T-helper 2 cell treated with Interferon-gamma antibody and Interleukin-4, amounts not matched to agents 100 ng/mL and 5 ng/mL, for 36 hours (primary cell): ENCODE data around the gene CLCN4. TPM values are rescaled to one million over a fixed set of nuclear protein-coding genes. Genes with fewer than 3 reads are reported as not detected.

ENCODE experiments used
- intact Hi-C: fragments of 100-400 bp; cut with micrococcal nuclease; formaldehyde crosslinking; loops from one replicate; pipeline ENCODE4 v1.15.1; 2023
- total RNA-seq: library from RNA; stranded (reverse); gene quantifications from 2 replicates; pipeline ENCODE4 v1.2.3, GENCODE V29; 2022

Gene CLCN4
- total RNA-seq: 0.05 TPM in 1 of 2 replicates, not detected in the other

DNA sequence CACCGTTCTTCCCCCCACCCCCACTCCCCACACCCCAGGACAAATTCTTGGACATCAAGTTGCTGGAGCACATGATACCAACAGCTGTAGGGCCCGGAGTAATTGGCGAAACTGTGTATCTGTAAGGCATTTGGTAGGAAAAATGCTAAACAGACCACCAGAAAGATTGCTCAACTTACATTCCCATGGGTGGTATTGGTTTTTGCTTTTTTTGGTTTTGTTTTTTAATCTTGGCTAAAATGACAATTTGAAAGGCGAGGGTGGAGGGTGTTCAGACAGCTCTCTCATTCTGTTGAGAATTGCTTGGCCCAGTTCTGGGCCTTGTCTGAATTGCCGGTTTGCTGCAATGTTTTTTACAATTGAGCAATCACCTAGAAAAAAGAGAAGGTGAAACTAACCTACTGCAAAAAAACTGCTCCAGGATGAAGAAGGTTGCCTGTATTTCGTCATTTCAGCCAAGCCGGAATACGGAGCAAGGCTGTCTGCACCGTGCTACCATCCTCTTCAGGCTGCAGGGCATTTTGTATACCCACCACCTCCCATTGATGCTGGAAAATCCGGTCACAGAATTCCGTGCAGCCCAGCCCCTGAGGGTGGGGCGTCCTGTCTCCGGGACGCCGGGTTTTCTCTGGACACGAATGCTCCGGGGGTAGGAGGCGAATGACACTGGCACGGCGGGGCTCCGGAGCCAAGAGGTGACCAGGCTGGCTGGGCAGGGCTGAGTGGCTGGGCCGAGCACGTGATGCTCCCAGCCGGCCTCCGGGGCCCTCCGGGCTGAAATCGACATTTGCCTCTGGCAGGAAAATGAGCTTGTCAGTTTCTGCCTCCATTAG is at the start of gene CLCN4:
TSS of gene CLCN4 (plus strand) at position 777 of the 833 bp plus-strand sequence. CDS start 28,058 bp downstream, outside the sequence.
- intact Hi-C loops: no loop called here

DNA sequence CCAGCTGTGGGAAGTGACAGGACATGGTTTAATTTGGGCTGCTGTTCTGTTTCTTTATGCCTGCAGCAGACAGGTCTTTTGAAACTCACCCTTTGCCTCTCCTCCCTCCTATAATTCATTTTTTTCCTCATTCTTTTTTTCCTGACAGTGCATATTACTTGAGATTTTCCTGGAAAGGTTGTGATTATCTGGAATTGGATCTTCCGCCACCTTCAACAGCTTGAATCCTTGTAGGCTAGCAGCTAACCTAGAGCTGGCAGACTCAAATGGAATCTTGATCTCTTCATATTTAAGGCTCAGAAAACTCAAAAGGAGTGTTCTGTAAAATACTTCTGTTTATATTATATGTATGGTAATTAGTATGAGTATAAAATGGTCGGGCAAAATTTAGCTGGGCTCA is 49.3 kb upstream of the CLCN4 start:
- intact Hi-C loops: loop anchor here (1.0 kb wide), 1 partner anchor 9 kb away; no protein-coding TSS in a partner anchor

DNA sequence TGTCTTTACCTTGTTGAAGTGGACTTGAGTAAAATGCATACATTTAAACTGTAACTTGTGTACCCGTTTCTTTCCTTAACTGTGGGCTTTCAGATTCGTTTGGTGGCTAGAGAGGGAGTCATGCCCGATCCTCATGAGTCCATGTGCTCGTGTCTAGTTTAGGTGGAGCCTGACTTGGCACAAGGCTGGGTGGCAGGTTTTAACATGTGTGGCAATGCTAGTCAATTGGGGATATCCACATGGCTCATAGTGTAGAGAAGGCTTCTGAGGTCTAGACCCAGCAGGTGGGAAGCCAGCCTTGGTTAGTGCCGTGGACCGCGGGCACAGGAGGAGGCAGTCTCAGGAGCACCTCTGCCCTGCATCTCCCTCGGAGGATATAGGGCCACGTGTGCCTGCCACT is 48.5 kb upstream of the CLCN4 start:
- intact Hi-C loops: no loop called here

DNA sequence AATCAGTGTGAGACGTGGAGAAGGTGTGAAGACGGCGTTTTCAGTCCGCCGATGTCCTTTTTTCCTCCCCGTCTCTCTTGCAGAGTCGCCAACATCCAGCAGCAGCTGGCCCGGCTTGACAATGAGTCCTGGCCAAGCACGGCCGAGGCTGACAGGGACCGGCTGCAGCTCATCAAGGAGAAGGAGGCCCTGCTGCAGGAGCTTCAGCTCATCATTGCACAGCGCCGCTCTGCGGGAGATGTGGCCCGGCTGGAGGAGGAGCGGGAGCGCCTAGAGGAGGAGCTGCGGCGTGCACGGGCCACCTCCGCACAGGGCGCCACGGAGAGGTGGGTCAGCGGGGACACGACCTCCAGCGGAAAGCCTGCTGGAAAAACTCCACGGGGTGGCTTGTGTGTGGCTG is 47.1 kb upstream of the CLCN4 start:
- intact Hi-C loops: loop anchor here (2.0 kb wide), 1 partner anchor 35 kb away; no protein-coding TSS in a partner anchor

DNA sequence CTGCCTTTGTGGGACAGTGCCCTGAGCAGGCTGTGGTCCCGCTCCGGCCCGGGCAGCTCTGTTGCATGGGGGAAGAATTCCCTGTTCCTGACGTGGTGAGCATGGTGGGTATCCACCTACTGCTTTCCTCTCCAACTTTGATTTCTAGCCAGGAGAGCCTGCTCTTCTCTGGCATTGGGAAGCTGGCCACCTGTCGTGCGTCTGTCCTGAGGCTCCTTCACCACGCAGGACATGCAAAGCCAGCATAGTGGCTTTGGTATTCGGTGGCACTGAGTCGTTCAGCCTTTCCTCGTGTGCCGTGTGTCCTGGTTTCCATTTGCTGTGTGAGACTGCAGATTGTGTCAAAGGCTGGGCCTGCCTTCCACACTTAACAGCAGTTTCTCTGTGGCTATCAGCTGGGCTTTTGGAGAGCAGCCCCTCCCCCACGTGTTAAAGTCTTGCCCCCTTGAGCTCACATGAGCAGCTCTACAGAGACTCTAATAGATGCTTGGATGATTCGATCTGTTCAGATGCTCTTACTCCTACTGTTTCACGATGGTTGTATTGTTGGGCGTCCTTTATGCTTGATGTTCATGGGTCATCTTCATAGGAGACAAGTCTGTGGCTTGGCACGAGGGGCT is 46.3 kb upstream of the CLCN4 start:
- intact Hi-C loops: loop anchor here (2.0 kb wide), 1 partner anchor 36 kb away; no protein-coding TSS in a partner anchor

DNA sequence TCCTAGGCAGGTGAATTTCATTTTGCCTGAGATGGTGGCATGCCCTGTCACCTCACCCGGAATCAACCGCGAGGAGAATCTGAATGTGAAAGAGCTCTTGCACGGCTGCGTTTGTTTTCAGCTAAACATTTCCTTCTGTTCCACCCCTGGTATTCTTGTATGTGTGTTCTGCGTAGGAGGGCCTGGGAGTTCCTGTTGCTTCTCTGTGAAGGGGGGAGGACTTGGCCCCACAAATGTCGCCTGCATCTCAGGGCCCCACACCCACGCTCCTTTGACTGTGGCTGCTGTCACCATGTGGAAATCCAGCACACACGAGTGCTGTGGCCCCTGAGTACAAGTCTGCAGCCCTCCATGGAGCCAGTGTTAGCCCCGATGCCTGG is 45.8 kb upstream of the CLCN4 start:
- intact Hi-C loops: loop anchor here (1.0 to 2.0 kb wide), 3 partner anchors 13 to 36 kb away; no protein-coding TSS in a partner anchor

DNA sequence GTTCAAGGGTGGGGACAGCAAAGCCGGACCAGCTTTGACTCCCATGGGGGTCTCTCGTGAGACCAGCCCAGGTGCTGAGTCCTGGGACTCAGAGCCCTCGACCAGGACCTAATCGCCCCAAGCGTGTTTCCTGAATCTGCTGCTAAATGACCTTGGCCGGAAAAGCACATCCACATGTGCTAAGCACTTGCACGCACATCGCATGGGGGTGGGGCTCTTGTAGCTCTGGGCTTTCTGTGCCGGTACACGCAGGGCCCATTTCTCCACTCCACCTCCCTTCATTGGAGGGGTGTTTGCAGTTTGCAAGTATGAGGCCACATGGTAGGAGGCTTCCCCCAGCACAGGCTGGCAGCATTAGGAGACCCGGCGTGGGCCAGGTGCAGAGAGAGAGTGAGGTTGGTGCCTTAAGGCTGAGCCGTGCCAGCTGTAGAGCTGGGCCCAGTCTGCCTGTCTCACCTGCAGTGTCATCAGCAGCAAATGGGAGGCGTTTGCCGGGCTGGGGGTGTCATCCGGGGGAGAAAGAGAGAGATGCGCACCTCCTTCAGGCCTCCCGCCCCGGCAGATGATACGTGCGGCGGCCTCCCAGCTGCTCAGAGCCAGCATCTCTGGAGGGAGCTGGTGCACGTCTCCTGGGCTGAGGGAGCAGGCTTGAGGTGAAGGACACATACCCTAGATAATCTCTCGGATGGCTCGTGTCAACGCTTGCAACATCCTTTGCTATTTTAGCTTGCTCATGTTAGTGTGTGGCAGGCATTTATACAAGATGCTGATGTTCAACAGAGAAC is 45.2 kb upstream of the CLCN4 start:
- intact Hi-C loops: loop anchor here (1.0 to 2.0 kb wide), 3 partner anchors 13 to 37 kb away; no protein-coding TSS in a partner anchor

DNA sequence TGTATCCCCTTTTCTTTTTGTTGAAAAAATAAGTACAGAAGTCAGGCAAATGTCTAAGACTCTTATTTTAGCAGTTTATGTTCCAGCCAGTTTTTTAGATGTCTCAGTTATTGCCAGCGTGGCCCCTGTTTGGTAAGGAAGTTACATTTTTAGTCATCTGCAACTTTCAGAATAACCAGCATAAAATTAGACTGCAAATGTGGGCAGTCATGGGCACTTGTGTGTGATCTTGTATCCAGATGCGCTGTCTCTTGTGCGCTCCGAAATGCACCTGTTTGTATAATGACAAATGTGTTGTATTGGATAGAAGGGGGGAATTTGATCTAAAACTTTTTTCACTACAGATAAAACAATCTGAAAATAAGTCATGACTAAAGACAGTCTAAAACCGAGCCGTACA is 44.3 kb upstream of the CLCN4 start:
- intact Hi-C loops: no loop called here

DNA sequence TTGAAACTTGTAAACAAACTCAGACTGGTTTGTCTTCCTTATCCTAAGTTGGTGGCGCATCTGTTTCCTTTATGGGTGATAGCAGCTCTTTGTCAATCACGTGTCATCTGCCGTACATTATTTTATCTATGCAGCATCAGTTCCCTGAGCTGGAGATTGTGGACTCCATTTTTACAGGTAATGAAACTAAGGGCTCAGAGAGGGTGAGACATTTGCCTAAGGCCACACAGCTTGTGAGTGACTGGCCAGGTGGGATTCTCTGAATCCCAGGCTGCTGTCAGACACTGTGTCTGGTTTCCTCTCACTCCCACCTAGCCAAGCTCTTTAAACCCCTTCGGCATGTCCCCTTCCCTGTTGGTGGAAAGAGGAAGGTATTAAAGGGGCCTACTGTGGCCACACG is 41.7 kb upstream of the CLCN4 start:
- intact Hi-C loops: loop anchor here (5.0 kb wide), 1 partner anchor 228 kb away; no protein-coding TSS in a partner anchor

DNA sequence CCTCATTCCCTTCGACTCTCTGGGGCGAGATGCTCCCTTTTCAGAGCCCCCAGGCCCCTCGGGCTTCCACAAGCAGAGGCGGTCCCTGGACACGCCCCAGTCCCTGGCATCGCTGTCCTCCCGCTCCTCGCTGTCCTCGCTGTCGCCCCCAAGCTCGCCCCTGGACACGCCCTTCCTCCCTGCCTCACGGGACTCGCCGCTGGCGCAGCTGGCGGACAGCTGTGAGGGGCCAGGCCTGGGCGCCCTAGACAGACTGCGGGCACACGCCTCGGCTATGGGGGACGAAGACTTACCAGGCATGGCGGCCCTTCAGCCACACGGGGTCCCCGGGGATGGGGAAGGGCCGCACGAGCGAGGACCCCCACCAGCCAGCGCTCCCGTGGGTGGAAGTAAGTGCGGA is 39.5 kb upstream of the CLCN4 start:
- intact Hi-C loops: loop anchor here (5.0 kb wide), 1 partner anchor 230 kb away; no protein-coding TSS in a partner anchor

DNA sequence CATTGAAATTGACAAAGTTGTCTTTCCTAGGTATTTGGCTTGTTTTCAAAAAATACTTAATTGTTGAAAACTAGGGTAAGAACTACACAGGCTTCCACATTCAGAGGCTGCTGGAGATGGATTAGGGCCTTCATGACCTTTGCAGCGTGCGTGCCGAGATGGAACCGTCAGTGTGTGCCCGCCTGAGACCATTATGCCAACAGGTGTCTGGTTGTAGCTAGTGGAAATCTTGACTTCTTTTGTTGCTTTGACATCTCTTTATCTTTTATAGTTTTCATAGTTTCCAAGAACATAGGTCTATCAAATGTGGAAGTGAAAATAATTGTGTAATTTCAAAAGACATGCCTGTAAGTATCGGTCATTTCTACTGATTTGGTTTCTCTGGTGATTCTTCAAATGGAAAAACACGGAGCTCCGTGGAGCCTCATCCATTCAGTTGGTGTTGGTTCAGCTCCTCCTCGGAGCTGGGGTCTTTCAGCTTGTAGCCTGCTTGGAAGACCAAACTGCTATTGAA is 38.9 kb upstream of the CLCN4 start:
- intact Hi-C loops: loop anchor here (5.0 kb wide), 1 partner anchor 231 kb away; no protein-coding TSS in a partner anchor

DNA sequence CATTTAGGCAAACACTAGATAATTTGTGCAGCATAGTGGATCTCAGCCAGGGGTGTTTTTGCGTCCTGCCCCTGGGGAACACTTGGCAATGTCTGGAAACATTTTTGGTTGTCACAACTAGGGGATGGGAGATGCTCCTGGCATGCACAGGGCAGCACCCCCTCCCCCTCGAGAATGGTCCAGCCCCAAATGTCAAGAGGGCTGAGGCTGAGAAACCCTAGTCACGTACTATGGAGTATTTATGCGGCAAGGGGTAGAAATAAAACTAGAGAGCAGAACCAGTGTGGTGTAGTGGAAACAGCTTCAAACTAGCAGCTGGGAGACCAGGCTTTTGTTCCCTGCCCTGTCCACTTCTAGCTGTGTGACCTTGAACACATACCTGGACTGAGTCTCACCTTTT is 38.2 kb upstream of the CLCN4 start:
- intact Hi-C loops: loop anchor here (5.0 kb wide), 1 partner anchor 231 kb away; no protein-coding TSS in a partner anchor

DNA sequence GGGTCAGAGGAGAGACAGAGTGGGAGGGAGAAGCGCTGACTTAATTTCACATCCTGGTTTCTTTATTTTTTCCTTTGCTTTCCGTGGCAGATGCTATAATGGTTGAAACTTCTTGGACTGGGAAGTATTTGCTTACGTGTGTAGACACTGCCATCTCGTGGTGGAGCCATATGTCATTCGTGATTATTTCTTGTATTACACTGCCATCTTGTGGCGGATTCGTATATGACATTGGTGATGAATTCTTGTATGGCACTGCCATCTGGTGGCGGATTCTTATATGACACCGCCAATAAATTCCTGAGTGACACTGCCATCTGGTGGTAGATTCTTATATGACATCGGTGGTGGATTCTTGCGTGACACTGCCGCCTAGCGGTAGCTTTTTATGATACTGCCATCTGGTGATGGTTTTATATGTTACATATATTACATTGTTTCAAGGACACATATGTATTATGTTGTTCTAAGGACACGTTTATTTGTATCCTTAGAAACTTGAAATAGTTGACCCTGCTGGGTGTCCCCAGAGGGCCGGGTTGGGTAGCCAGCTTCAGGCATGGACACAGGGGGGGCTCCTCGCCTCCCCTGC is 37.3 kb upstream of the CLCN4 start:
- intact Hi-C loops: loop anchor here (1.0 to 5.0 kb wide), 3 partner anchors 124 to 245 kb away; no protein-coding TSS in a partner anchor

DNA sequence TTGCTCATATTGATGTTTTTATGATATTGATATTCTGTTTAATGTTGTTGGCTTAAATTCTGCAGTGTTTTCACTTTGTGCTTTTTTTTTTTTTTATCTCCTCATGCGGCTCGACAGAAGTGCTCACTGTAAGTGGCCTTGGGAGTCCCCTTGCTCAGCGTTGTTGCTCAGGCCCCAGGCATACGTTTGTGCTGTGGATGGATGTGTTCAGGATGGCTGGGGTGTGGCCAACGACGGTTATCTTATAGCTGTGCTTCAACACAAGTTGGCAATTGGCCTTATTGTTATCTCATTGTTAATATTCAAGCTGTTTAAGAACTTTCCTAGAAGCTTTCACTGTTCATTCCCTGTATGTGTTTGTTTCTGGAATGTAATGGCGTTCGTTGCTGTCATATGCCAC is 36.4 kb upstream of the CLCN4 start:
- intact Hi-C loops: no loop called here

DNA sequence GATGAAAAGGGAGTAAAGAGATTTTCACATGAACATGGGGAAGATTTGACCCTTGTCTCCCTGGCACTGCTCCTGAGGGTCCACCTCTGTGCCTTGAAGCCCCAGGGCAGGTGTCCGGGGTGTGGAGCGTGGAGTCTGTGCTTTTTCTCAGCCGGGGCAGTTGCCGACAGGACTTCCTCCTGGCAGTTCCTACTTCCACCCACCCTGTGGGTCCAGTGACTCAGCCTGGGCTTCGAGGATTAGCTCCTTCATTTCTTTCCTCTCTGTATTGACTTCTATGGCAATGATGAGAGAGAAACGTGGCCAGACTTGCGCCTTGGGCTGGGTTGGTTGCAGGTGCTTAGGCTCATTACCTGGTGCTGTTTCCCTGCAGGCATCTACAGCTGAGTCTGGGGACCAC is 35.9 kb upstream of the CLCN4 start:
- intact Hi-C loops: no loop called here

DNA sequence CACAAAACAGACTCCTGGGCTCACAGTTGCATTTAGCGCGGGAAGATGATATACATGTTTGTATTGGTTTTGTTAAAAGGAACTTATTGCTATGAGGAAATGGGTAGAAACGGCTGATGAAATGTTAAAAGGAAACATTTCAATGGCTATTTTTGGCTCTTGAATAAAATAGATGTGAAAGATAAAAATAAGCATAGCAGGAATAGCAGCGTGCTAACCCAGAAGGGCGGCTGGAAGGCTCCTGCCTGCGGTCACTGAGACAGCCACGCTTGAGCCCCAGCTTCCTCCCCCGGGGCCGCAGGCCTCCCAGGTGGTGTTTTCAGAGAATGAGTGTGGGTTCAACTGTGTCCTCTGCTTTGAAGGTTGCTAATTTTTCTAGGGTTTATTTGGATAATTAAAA is 35.0 kb upstream of the CLCN4 start:
- intact Hi-C loops: no loop called here

DNA sequence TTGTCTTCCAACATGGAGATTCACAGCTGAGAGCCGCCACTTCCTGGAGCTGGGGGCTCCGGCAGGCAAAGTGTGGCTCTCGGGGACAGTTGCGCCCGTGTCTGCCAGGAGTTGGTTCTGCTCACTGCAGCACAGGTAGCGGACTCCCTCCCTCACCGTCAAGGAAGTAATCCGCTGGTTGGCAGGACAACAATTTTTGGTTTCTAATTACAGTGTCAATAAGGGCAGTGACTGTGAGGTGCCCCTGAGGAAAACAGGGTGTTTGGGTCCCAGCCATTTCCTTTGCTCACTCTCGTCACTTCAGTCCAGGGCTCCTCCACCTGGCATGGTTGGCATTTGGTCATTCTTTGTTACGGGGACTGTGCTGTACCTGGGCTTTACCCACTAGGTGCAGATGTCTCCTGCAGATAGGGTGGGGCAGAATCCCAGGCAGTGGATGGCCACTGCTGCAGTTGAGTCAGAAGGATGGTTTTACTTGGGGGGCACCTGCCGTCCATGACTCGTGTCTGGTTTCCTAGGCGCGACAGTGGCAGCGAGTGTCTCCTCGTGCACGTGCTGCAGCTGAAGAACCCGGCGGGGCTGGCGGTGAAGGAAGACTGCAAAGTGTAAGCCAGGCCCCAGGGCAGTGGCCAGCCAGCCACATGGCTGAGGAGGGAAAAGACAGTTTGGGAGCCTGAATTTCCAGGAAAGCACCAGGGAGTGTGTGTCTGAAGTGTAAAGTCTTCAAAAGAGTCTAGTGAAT is 32.1 kb upstream of the CLCN4 start:
- intact Hi-C loops: no loop called here

DNA sequence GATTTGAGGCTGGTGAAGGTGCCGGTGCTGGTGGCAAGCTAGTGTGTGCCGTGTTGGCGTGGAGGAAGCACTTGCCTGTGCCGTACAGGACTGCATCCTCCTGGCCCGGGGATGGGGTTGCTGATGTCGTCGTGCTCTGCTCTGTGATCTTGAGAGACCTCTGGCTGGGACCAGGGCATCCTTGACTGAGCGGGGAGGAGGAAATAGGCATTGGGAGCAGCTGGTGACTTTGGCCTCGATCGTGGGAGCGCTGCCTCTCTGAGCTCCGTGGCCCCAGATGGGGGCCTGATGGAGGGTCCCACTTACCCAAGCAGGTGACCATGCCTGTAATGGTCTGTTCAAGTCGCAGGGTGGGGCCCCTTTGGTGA is 31.5 kb upstream of the CLCN4 start:
- intact Hi-C loops: no loop called here

DNA sequence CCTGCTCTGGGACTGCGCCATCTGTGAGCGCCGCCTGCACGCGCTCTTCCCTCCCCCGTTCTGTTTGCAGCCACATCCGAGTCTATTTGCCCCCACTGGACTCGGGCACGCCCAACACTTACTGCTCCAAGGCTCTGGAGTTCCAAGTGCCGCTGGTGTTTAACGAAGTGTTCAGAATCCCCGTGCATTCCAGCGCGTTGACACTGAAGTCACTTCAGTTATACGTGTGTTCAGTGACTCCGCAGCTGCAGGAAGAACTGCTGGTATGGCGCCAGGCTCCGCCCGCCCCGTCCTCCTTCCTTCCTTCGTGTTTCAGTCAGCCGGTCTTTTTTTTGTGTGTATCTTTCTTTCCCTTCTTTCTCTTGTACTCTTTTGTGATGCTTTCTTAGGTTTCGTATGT is 30.7 kb upstream of the CLCN4 start:
- intact Hi-C loops: no loop called here

DNA sequence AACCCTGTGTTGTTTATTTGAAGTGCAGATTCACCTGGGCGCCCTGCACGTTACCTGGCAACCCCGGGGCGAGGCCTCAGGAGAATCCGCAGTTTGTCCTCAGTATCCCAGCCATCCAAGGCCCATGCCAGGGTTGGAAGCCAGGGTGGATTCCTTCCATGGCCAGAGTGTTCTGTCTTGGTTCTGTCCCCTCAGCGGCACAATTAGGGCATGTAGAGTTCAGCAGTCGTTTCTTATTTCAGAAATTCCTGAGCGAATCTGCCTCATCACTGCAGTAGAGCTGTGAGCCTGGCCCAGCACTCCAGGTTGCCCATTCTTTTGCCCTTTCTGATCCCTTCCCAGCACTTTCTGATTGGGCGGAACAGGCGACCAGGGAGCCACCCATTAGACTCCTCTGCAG is 29.9 kb upstream of the CLCN4 start:
- intact Hi-C loops: no loop called here
